GM10266 (cell line): ENCODE results near the gene CALHM6.

Experiments
- DNase-seq: peaks from one replicate; pipeline ENCODE4 v3.0.0; 2012; ENCODE audit errors: extremely low spot score
- CTCF ChIP-seq: IDR thresholded peaks from 2 replicates; pipeline ENCODE4 v1.5.1; 2012; ENCODE audit warnings: mild to moderate bottlenecking, low read depth; ENCODE audit not compliant: control insufficient read depth, insufficient read depth; ENCODE audit errors: missing control alignments

Gene CALHM6

GRCh38 chr6:116475141-116475540, 14.0 kb downstream of the CALHM6 start:
- DNase-seq, result no peak
- no peak for TF ChIP-seq CTCF

- no peak for TF ChIP-seq CTCF
- peak; percentile 48 for DNase-seq
Measured at GRCh38 chr6:116476002-116476678, 15.0 kb downstream of the CALHM6 start.

DNA sequence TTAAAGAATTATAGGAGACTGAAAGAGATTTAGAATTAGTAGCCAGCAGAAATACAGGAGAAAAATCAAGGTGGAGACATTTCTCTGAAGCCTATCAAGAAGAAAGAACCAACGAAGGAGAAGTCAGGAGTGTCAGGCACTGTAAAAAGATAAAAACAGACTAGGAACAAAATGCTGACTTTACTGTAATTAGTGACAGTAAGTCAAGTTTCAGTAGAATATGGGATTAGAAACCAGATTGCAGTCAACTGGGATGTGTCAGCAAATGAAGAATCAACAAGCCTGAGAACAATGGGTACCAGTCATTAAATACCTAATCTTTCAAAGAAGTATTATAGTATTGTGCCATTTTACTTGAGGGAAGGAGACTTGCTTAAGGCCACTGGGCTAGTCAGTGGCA, 21.6 kb downstream of the CALHM6 start:
- DNase-seq, result no peak
- no peak for TF ChIP-seq CTCF

GRCh38 chr6:116483616-116484015, 22.4 kb downstream of the CALHM6 start:
- DNase-seq, result no peak

DNA sequence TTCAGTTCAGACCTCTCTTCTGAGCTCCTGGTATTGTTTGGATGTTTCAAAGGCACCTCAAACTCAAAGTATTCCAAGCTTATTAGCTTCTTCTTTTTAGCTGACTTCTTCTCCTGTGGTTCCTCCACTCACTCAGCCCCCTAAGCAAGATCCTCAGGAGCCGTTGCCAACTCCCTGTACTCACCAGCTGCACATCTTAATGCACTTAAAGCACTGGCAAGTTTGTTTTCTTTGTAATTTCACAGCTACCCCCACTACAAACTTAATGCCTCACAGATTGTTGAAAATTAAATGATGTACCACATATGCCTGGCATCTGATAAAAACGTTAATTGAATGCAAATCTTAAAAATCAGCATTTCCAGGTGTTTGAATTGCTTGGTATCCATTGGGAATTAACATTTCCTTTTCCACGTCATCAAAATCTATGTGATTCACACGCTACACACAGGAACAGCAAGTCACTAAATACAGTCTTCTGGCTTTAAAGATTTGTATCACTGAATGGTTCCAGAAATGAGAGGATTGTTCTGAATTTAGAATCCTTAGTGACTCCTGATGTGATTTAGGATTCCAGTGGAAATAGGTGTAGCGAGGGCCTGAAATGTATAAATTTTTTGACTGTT, 24.5 kb downstream of the CALHM6 start:
- DNase-seq, result no peak
- no peak for TF ChIP-seq CTCF

More at GRCh38 chr6:116483616-116484015, 22.4 kb downstream of the CALHM6 start:
- TF ChIP-seq CTCF, result no peak

DNA sequence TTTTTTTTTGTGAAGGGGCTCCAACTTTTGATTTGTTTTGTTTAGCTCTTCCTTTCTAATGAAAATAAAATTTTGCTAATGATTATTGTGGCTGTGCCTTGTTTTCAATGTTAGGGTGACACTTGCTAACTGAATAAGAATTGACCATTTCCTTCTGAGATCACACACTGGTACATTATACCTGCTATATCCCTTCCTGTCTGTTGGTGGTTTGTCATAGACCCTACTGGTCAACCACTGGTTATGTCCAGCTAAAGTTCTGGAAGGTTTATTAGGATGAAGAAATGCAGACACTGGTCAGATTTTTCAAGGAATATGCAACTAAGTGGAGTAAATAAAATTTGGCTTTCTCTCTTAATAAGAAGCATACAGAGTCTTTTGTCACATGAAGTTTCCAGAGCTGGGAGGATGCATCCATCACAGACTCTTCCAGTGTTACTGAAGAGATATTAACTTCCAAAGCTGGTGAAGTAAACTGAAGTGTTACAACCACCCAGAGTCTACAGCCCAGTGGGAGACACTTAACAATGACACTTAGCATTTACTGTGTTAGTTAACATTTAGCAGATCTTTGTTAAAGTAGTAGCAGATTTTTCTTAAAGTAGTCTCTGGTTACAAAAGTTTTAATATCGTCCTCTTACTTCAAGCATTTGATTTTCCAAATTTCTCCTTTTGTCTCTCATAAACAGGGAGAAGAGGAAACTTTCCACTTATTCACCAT, 30.6 kb downstream of the CALHM6 start:
- TF ChIP-seq CTCF, result no peak
- no peak for DNase-seq
